Kidney (tissue), 22 donors: ENCODE results near the gene AVPR2. TPM values are rescaled to one million over a fixed set of nuclear protein-coding genes. Genes with fewer than 3 reads are reported as not detected.

Experiments
- DNase-seq, 5 donors: peaks; one replicate each; pipeline ENCODE4 v3.0.0-alpha.2; 2013 to 2020
- FAIRE-seq: peaks from 2 replicates; lab custom pipeline; 2012; peaks lifted over from hg19 to GRCh38; lab: Jason Lieb, UNC
- H3K27ac ChIP-seq, 2 donors: one replicate each; pipeline ENCODE4 v1.7.0; 2013; ENCODE audit warnings: low read depth in 2 of 2, low read length in 2 of 2, inconsistent platforms in 1 of 2
- H3K27me3 ChIP-seq: one replicate; pipeline ENCODE4 v1.7.1; 2013; ENCODE audit warnings: low read length, inconsistent platforms; ENCODE audit not compliant: control insufficient read depth, insufficient read depth
- H3K36me3 ChIP-seq, 3 donors: one replicate each; pipeline versions ENCODE4 v1.7.0 to v1.7.1; 2013; ENCODE audit warnings: low read length in 3 of 3, control low read depth in 1 of 3, inconsistent platforms in 1 of 3; ENCODE audit not compliant: insufficient read depth in 3 of 3, control insufficient read depth in 2 of 3
- H3K4me1 ChIP-seq, 3 donors: one replicate each; pipeline versions ENCODE4 v1.7.0 to v1.7.1; 2013; ENCODE audit warnings: low read length in 3 of 3, inconsistent platforms in 1 of 3, low read depth in 1 of 3; ENCODE audit not compliant: control insufficient read depth in 2 of 3, insufficient read depth in 2 of 3
- H3K4me3 ChIP-seq, 3 donors: one replicate each; pipeline versions ENCODE4 v1.7.0 to v1.8.1; 2013; ENCODE audit warnings: low read length in 3 of 3, control low read depth in 1 of 3, inconsistent platforms in 1 of 3
- H3K9ac ChIP-seq, 3 donors: one replicate each; pipeline versions ENCODE4 v1.7.0 to v1.7.1; 2013; ENCODE audit warnings: low read length in 3 of 3, control low read depth in 1 of 3, inconsistent platforms in 1 of 3
- H3K9me3 ChIP-seq, 3 donors: one replicate each; pipeline versions ENCODE4 v1.7.0 to v1.7.1; 2013; ENCODE audit warnings: low read length in 3 of 3, control low read depth in 1 of 3, inconsistent platforms in 1 of 3; ENCODE audit not compliant: control insufficient read depth in 2 of 3, insufficient read depth in 1 of 3
- CTCF ChIP-seq: IDR thresholded peaks from 3 replicates; pipeline ENCODE4 v1.5.1; 2012; ENCODE audit warnings: mild to moderate bottlenecking, moderate library complexity, borderline replicate concordance; ENCODE audit not compliant: insufficient read depth; ENCODE audit errors: extremely low read depth
- intact Hi-C: fragments of 100-400 bp; cut with DNase I; formaldehyde crosslinking; loops from one replicate; pipeline ENCODE4 v1.11.1; 2022
- long read RNA-seq, 10 donors: library from polyadenylated mRNA in 1 of 10; unstranded in 1 of 10; transcript quantifications; one replicate each; pipeline ENCODE4 v2.0.0 and lab custom pipeline, GENCODE V29; 2021 to 2026
- polyA plus RNA-seq: library from polyadenylated mRNA; stranded (reverse); fragments of 350-450 nt; fragmentation: Illumina TruSeq; extraction: RNeasy Lipid Tissue Mini Kit (QIAGEN cat#74804); gene quantifications from one replicate; pipeline ENCODE4 v1.2.3, GENCODE V29; 2014; ENCODE audit warnings: low read depth, low replicate concordance; ENCODE audit not compliant: insufficient read depth
- total RNA-seq: library from RNA; stranded (reverse); fragmentation: NEBNext Ultra II Directional; extraction: Animal tissue kit (Norgen Biotek cat#: 25700); gene quantifications from one replicate; pipeline ENCODE4 v1.2.1, GENCODE V29; 2021
- donor health status: control.
- donor health status: control.
- donor health status: control.
- donor health status: control.
- donor health status: control.
- donor health status: DM: yes; HTN: yes; CAD: no.
- donor health status: Normal renal cell carcinoma (clear cell type).

Gene AVPR2
- total RNA-seq (2.3 TPM), polyA plus RNA-seq (22.1 TPM)
- long read RNA-seq, donor 1: 0 reads
- long read RNA-seq, donor 2, partial matches to known transcripts: 0 of 4 reads
- long read RNA-seq, donor 2, other reads (novel, unspliced or antisense): 0 of 4 reads
- long read RNA-seq, donor 3: 0 reads
- long read RNA-seq, donor 4, partial matches to known transcripts: 0 of 9 reads
- long read RNA-seq, donor 4, other reads (novel, unspliced or antisense): 6 of 9 reads
- long read RNA-seq, donor 5, partial matches to known transcripts: 0 of 1 reads
- long read RNA-seq, donor 5, other reads (novel, unspliced or antisense): 0 of 1 reads
- long read RNA-seq, donor 6, partial matches to known transcripts: 0 of 1 reads
- long read RNA-seq, donor 6, other reads (novel, unspliced or antisense): 0 of 1 reads
- long read RNA-seq, donor 7, partial matches to known transcripts: 1 of 7 reads
- long read RNA-seq, donor 7, other reads (novel, unspliced or antisense): 4 of 7 reads
- long read RNA-seq, donor 8, partial matches to known transcripts: 16 of 16 reads
- long read RNA-seq, donor 8, other reads (novel, unspliced or antisense): 0 of 16 reads
- long read RNA-seq, donor 9: 0 reads
- long read RNA-seq, donor 10: 0 reads

GRCh38 chrX:153903991-153904957 is at the start of gene AVPR2:
Gene AVPR2, plus strand, starts transcription at chrX:153904673. Its CDS starts 473 bp downstream, at chrX:153905146.
- TF ChIP-seq CTCF: no peak
- DNase-seq (peak in 2 of 5 donors; percentile 48 to 66), FAIRE-seq (no peak)
- H3K27me3 ChIP-seq: no peaks in the 10 kb centered on the region
- peak within 1 kb of the TSS in 1 of 2 donors; percentile 60 for H3K27ac ChIP-seq
- peaks cover 0 to 8% (median 0%) of the 10 kb centered on the region in 3 donors for H3K4me1 ChIP-seq
- intact Hi-C loops: no loop called here
- H3K9me3 ChIP-seq: no peaks in the 10 kb centered on the region
- H3K9ac ChIP-seq: no peak within 1 kb of the TSS
- H3K4me3 ChIP-seq: no peak within 1 kb of the TSS
- no peaks in the 10 kb centered on the region for H3K36me3 ChIP-seq

GRCh38 chrX:153854702-153855101 is 49.8 kb upstream of the AVPR2 start:
- FAIRE-seq (no peak), DNase-seq (peak in 1 of 5 donors; percentile 13)
- Histone ChIP-seq H3K4me3 (no peak overlapping the region), H3K27me3 (no peaks in the 10 kb centered on the region), H3K9ac (no peak overlapping the region), H3K36me3 (no peaks in the 10 kb centered on the region), H3K9me3 (no peaks in the 10 kb centered on the region), H3K27ac (no peak overlapping the region), H3K4me1 (no peaks in the 10 kb centered on the region)
- TF ChIP-seq CTCF: no peak
- intact Hi-C loops: no loop called here

- no peaks in the 10 kb centered on the region for H3K9me3 ChIP-seq
- no peak overlapping the region for H3K9ac ChIP-seq
- H3K4me1 ChIP-seq: no peaks in the 10 kb centered on the region
- peak in 1 of 5 donors; percentile 22 for DNase-seq
- no peak overlapping the region for H3K4me3 ChIP-seq
- H3K27ac ChIP-seq: no peak overlapping the region
- intact Hi-C loops: no loop called here
- H3K27me3 ChIP-seq: no peaks in the 10 kb centered on the region
- TF ChIP-seq CTCF: no peak
- no peak for FAIRE-seq
- no peaks in the 10 kb centered on the region for H3K36me3 ChIP-seq
These were observed 47.0 kb upstream of the AVPR2 start for GRCh38 chrX:153857348-153857903.
